ENCODE results near the gene ENPP5. TPM values are rescaled to one million over a fixed set of nuclear protein-coding genes. Genes with fewer than 3 reads are reported as not detected.
A peak's percentile ranks its signal among the peaks of the same experiment; 100 is the strongest.

The ENPP5 gene
- total and polyA plus RNA-seq, 2 of the 13 experiments (the other 11 are each of a cell fraction or from before 2014, with no cell fraction given) = not detected

DNA sequence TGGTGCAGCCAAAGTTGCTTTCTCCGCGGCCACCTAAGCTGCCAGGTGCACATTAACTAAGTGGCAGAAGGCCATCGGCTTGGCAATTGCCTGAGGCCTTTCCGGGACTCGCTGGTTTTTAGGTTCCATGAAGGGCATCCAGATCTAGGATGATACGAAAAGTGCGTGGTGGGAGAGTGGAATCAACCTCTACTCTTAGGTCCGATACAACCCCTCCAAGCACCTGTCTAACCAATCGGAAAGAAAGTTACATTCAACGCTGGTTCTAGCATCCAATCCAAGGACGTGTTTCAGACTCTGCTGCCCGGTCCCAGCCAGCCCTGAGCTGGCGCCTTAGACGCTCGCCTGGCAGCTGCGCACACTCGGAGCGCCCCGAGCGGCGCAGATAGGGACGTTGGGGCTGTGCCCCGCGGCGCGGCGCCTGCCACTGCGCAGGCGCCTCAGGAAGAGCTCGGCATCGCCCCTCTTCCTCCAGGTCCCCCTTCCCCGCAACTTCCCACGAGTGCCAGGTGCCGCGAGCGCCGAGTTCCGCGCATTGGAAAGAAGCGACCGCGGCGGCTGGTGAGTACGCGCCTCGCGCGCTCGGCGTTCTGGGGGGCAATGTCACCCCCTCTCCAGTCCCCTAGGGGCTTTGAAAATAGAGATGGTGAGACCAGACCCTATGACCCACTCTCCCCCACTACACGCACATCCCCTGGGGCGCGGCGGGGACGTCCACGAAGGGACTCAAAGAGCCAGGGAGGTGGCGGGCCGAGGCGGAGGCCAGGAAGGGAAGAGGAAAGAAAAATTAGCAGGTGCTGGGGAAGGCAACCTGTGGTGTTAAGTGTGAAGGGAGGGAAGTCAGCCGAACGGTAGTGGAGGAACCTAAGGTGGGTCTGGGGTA is 40.9 kb downstream of the ENPP5 start, which contains the start of gene ENPP4:
TSS of gene ENPP4 (plus strand) at position 361 of the 883 bp plus-strand sequence. CDS start 9,595 bp downstream, outside the sequence.
- Histone ChIP-seq H3K4me1 (ENCODE audit: insufficient read depth, low read length) (no peaks in the 10 kb centered on the region), H3K79me2 (ENCODE audit: insufficient read depth, low read length) (no peaks in the 10 kb centered on the region), H3K4me2 (ENCODE audit: low read depth, low read length) (no peak within 1 kb of the TSS), H3K36me3 (replicated peaks in 1 of 2; ENCODE audit: control insufficient read depth in 1 of 2, insufficient read depth in 2 of 2, low read length in 2 of 2) (no peaks in the 10 kb centered on the region), H3K27me3 (ENCODE audit: control insufficient read depth in 1 of 2, insufficient read depth in 2 of 2, low read length in 2 of 2) (peaks cover 1 to 4% of the 10 kb centered on the region in 2 experiments; a peak in 3 of 5 replicates), H3K27ac (ENCODE audit: extremely low read length, insufficient read depth, low read length) (no peak within 1 kb of the TSS), H3K4me3 (replicated peaks in 1 of 3; ENCODE audit: insufficient read depth in 1 of 3, low read depth in 2 of 3, low read length in 3 of 3) (no peak within 1 kb of the TSS), H3K9me3 (ENCODE audit: low read length) (no peaks in the 10 kb centered on the region), H2AFZ (ENCODE audit: low read length) (no peak within 1 kb of the TSS), H4K20me1 (ENCODE audit: insufficient read depth, low read length) (no peaks in the 10 kb centered on the region), H3K9ac (ENCODE audit: insufficient read depth, low read depth, low read length) (no peak within 1 kb of the TSS)
- TF ChIP-seq ARID2 (CRISPR knock-in tag; IDR thresholded peaks at IDR 0.05; ENCODE audit: borderline replicate concordance) (no peak), ZNF816 (CRISPR knock-in tag; IDR thresholded peaks at IDR 0.05; ENCODE audit: borderline replicate concordance) (no peak), ZNF17 (CRISPR knock-in tag; IDR thresholded peaks at IDR 0.05) (no peak), ZNF205 (CRISPR knock-in tag; IDR thresholded peaks at IDR 0.05) (no peak), NFYC (CRISPR knock-in tag; IDR thresholded peaks at IDR 0.05) (peak; percentile 66), RBAK (CRISPR knock-in tag; IDR thresholded peaks at IDR 0.05) (no peak), NFYB (CRISPR knock-in tag; IDR thresholded peaks at IDR 0.05) (peak; percentile 66), RBFOX2 (IDR thresholded peaks at IDR 0.05; ENCODE audit: low read depth, low read length) (peak; percentile 47; the same call in 1 of the 2 replicates), HNRNPLL (IDR thresholded peaks at IDR 0.05; ENCODE audit: low read depth, low read length, poor library complexity, severe bottlenecking) (peak; percentile 100), TOE1 (CRISPR knock-in tag; IDR thresholded peaks at IDR 0.05) (no peak), DPF2 (CRISPR knock-in tag; IDR thresholded peaks at IDR 0.05; ENCODE audit: borderline replicate concordance, low read depth) (no peak)
- TF ChIP-seq, protein P1, sequence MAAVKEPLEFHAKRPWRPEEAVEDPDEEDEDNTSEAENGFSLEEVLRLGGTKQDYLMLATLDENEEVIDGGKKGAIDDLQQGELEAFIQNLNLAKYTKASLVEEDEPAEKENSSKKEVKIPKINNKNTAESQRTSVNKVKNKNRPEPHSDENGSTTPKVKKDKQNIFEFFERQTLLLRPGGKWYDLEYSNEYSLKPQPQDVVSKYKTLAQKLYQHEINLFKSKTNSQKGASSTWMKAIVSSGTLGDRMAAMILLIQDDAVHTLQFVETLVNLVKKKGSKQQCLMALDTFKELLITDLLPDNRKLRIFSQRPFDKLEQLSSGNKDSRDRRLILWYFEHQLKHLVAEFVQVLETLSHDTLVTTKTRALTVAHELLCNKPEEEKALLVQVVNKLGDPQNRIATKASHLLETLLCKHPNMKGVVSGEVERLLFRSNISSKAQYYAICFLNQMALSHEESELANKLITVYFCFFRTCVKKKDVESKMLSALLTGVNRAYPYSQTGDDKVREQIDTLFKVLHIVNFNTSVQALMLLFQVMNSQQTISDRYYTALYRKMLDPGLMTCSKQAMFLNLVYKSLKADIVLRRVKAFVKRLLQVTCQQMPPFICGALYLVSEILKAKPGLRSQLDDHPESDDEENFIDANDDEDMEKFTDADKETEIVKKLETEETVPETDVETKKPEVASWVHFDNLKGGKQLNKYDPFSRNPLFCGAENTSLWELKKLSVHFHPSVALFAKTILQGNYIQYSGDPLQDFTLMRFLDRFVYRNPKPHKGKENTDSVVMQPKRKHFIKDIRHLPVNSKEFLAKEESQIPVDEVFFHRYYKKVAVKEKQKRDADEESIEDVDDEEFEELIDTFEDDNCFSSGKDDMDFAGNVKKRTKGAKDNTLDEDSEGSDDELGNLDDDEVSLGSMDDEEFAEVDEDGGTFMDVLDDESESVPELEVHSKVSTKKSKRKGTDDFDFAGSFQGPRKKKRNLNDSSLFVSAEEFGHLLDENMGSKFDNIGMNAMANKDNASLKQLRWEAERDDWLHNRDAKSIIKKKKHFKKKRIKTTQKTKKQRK (IDR thresholded peaks at IDR 0.05; ENCODE audit: low read length) = no peak
- TF ChIP-seq, protein P2, sequence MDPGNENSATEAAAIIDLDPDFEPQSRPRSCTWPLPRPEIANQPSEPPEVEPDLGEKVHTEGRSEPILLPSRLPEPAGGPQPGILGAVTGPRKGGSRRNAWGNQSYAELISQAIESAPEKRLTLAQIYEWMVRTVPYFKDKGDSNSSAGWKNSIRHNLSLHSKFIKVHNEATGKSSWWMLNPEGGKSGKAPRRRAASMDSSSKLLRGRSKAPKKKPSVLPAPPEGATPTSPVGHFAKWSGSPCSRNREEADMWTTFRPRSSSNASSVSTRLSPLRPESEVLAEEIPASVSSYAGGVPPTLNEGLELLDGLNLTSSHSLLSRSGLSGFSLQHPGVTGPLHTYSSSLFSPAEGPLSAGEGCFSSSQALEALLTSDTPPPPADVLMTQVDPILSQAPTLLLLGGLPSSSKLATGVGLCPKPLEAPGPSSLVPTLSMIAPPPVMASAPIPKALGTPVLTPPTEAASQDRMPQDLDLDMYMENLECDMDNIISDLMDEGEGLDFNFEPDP (CRISPR knock-in tag; conservative IDR thresholded peaks at IDR 0.05) = no peak
- TF ChIP-seq, protein P3, sequence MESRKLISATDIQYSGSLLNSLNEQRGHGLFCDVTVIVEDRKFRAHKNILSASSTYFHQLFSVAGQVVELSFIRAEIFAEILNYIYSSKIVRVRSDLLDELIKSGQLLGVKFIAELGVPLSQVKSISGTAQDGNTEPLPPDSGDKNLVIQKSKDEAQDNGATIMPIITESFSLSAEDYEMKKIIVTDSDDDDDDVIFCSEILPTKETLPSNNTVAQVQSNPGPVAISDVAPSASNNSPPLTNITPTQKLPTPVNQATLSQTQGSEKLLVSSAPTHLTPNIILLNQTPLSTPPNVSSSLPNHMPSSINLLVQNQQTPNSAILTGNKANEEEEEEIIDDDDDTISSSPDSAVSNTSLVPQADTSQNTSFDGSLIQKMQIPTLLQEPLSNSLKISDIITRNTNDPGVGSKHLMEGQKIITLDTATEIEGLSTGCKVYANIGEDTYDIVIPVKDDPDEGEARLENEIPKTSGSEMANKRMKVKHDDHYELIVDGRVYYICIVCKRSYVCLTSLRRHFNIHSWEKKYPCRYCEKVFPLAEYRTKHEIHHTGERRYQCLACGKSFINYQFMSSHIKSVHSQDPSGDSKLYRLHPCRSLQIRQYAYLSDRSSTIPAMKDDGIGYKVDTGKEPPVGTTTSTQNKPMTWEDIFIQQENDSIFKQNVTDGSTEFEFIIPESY (CRISPR knock-in tag; IDR thresholded peaks at IDR 0.05) = no peak
- TF ChIP-seq, protein P4, sequence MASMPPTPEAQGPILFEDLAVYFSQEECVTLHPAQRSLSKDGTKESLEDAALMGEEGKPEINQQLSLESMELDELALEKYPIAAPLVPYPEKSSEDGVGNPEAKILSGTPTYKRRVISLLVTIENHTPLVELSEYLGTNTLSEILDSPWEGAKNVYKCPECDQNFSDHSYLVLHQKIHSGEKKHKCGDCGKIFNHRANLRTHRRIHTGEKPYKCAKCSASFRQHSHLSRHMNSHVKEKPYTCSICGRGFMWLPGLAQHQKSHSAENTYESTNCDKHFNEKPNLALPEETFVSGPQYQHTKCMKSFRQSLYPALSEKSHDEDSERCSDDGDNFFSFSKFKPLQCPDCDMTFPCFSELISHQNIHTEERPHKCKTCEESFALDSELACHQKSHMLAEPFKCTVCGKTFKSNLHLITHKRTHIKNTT (CRISPR knock-in tag; IDR thresholded peaks at IDR 0.05) = no peak
- DNase-seq (ENCODE audit: low spot score) (peak; percentile 15), FAIRE-seq (no peak), ATAC-seq (peak; percentile 92)
- intact Hi-C loops (cut with micrococcal nuclease; ENCODE audit: unreplicated experiment) = no loop called here
- 49% methylated on average over 59 of the region's 61 CpGs for WGBS (ENCODE audit: low lambda C conversion rate)
- in situ Hi-C loops (cut with HindIII; ENCODE audit: extremely low pct_ligation_motif_present, low pct_unique_long_range_greater_than_20kb) = no loop called here
- BruUV-seq (replicated peaks) = no TSS peak
- POLR2A ChIA-PET = no interaction called here
- CTCF ChIA-PET (ENCODE audit: low intra/inter-chr PET ratio, low total read pairs) = no interaction called here
